ENCODE results near the gene CD96. TPM values are rescaled to one million over a fixed set of nuclear protein-coding genes. Genes with fewer than 3 reads are reported as not detected.
"Not testable (repeated sequence)": the region's sequence is repeated elsewhere in the genome, so short reads cannot be mapped to it uniquely, and the experiment has no call there.

The CD96 gene
- total and polyA plus RNA-seq, 12 donors, result 0.22 to 5.6 (median 0.90) TPM; not detected in 1

DNA sequence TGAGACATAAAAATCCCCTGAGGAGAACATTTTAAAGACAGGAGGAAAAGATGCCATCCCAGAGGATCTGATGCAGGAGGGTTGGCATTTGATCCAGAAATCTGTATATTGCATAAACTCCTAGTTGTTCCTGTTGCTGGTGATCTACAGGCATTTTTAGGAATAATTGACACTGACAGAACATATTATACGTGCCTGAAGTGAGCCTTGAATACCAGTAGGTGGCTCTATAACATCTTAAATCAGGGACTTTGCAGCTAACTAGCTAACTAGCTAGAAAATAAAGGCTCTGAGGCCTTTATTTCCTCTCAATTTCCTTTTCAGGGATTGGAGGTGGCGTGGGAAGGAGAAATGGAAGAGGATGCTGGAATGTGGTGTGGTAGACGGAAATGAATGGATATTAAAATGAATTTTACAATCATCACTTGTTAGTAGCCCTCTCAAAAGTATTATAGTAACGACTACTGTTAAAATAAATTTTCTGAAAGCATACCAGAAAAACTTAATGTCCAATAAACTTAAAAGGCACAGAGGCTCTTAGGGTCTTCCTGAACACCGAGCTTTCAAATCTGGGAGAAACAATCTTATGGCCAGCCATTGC, 127.0 kb downstream of the CD96 start:
- Histone ChIP-seq H3K4me1 (replicated peaks in 1 of 2) (no peaks in the 10 kb centered on the region), H3K36me3 (replicated peaks in 1 of 2) (no peaks in the 10 kb centered on the region), H3K27me3 (no peaks in the 10 kb centered on the region), H3K9me3 (replicated peaks in 1 of 3) (no peaks in the 10 kb centered on the region), H3K27ac (no peak overlapping the region), H3K4me3 (no peak overlapping the region)
- intact Hi-C loops (cut with DNase I), result loop anchor here in 1 of 2 donors (5.0 kb wide), 2 partner anchors 48 to 298 kb away; no protein-coding TSS in a partner anchor
- 30 to 35% (median 31%) methylated on average over 5 of the region's 5 CpGs for WGBS, 4 donors
- no peak for DNase-seq
- TF ChIP-seq, protein P1, sequence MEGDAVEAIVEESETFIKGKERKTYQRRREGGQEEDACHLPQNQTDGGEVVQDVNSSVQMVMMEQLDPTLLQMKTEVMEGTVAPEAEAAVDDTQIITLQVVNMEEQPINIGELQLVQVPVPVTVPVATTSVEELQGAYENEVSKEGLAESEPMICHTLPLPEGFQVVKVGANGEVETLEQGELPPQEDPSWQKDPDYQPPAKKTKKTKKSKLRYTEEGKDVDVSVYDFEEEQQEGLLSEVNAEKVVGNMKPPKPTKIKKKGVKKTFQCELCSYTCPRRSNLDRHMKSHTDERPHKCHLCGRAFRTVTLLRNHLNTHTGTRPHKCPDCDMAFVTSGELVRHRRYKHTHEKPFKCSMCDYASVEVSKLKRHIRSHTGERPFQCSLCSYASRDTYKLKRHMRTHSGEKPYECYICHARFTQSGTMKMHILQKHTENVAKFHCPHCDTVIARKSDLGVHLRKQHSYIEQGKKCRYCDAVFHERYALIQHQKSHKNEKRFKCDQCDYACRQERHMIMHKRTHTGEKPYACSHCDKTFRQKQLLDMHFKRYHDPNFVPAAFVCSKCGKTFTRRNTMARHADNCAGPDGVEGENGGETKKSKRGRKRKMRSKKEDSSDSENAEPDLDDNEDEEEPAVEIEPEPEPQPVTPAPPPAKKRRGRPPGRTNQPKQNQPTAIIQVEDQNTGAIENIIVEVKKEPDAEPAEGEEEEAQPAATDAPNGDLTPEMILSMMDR (IDR thresholded peaks at IDR 0.05), result peak; percentile 41 to 85 (median 76)
- no peak for TF ChIP-seq POLR2A (IDR thresholded peaks at IDR 0.05)

DNA sequence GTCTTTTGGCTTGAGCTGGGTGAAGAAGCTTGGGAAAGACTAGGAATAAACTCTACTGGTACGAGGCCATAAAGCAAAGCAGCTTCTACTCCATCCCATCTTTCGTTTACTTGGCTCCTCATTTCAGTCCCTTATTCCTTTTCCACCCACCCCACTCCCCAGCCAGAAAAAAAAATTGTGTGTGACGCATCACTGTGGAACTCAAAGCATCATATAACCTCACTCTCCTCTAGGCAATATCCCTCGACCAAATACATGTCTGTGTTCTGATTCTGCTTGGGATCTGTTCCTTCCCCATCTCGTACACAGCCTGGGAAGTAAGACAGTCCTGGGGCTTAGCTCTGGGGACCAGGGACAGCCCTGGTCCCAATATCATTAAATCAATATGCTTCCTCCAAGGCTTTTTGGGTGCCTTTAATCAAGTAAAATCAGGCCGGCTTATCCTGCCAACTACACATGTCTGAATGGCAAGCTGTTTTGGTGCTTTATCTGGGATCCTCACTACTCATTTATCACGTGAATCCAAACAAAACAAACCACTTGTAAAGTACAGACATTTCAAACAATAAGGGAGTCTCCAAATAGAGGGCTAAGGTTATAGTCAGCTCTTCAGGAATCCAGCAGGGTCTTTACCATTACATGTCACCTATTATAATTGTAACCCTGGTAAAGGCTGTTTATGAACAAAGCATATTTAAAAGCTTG, 128.1 kb downstream of the CD96 start:
- no peak for DNase-seq
- intact Hi-C loops (cut with DNase I), result loop anchor here in 1 of 2 donors (5.0 kb wide), 2 partner anchors 47 to 297 kb away; no protein-coding TSS in a partner anchor
- TF ChIP-seq POLR2A (IDR thresholded peaks at IDR 0.05), result no peak
- TF ChIP-seq, protein P1 (IDR thresholded peaks at IDR 0.05), result no peak
- 69 to 77% (median 75%) methylated on average over 7 of the region's 7 CpGs for WGBS, 4 donors
- Histone ChIP-seq H3K36me3 (replicated peaks in 1 of 2) (no peaks in the 10 kb centered on the region), H3K27me3 (no peaks in the 10 kb centered on the region), H3K4me3 (no peak overlapping the region), H3K27ac (no peak overlapping the region), H3K4me1 (replicated peaks in 1 of 2) (peaks cover 3 to 4% of the 10 kb centered on the region in 2 donors), H3K9me3 (replicated peaks in 1 of 3) (no peaks in the 10 kb centered on the region)

DNA sequence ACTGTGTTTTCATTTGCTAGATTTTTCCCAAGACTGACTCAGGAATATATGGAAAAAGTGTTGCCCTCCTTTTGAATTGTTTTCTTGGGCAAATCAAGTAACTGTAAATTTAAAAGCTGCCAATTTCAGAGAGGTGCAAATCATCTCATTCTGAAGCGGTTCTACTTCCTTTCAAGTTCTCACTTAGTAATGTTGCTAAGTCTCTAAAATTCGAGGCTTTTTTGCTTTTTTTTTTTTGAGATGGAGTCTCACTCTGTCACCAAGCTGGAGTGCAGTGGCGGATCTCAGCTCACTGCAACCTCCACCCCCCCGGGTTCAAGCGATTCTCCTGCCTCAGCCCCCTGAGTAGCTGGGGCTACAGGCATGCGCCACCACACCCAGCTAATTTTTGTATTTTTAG, 130.5 kb downstream of the CD96 start:
- H3K4me3 ChIP-seq; H3K27ac ChIP-seq; H3K4me1 ChIP-seq (replicated peaks in 1 of 2); intact Hi-C loops (cut with DNase I); H3K36me3 ChIP-seq (replicated peaks in 1 of 2); H3K27me3 ChIP-seq; DNase-seq; H3K9me3 ChIP-seq (replicated peaks in 1 of 3): not testable (repeated sequence)
- 68 to 73% (median 70%) methylated on average over 6 of the region's 6 CpGs for whole genome bisulfite sequencing, 4 donors

DNA sequence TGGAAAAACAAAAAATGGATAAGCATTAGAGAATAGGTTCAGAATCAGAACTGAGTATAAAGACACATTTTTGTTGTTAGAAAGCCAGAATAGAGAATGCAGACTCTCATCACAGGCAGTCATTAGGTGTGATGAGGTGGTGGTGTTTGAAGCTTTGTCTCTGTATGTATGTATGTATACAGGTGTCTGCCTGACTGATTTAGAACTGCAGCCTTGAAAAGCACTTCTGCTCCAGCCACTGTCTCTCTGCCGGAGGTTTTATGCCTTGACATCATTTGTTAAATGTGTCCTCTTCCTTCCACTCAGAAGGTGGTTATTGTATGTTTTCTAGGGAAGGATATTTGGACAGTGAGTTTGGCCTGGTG, 133.8 kb downstream of the CD96 start:
- H3K27me3 ChIP-seq, result no peaks in the 10 kb centered on the region
- intact Hi-C loops (cut with DNase I), result no loop called here
- H3K27ac ChIP-seq, result no peak overlapping the region
- DNase-seq, result no peak
- TF ChIP-seq, protein P1 (IDR thresholded peaks at IDR 0.05), result no peak
- no peak for TF ChIP-seq POLR2A (IDR thresholded peaks at IDR 0.05)
- H3K9me3 ChIP-seq (replicated peaks in 1 of 3), result no peaks in the 10 kb centered on the region
- H3K4me3 ChIP-seq, result no peak overlapping the region
- peaks cover 4 to 6% of the 10 kb centered on the region in 2 donors for H3K4me1 ChIP-seq (replicated peaks in 1 of 2)
- no peaks in the 10 kb centered on the region for H3K36me3 ChIP-seq (replicated peaks in 1 of 2)
- 23 to 63% (median 37%) methylated on average over 1 of the region's 1 CpG for WGBS, 4 donors

Data from adrenal gland (tissue), 12 donors.